ENCODE results near the gene ADAM22.

Gene ADAM22

GRCh38 chr7:88244258-88244657, 310.2 kb downstream of the ADAM22 start:
- no peak for TF ChIP-seq CTCF (conservative IDR thresholded peaks at IDR 0.05; ENCODE audit: low read depth, low read length)
- no peak overlapping the region for H3K4me3 ChIP-seq (ENCODE audit: low read depth, low read length)

More at GRCh38 chr7:88244258-88244657, 310.2 kb downstream of the ADAM22 start:
- DNase-seq (ENCODE audit: low read depth) = no peak

All from choroid plexus epithelial cell (primary cell).